ENCODE results near the gene ADAMTS8.

DNA sequence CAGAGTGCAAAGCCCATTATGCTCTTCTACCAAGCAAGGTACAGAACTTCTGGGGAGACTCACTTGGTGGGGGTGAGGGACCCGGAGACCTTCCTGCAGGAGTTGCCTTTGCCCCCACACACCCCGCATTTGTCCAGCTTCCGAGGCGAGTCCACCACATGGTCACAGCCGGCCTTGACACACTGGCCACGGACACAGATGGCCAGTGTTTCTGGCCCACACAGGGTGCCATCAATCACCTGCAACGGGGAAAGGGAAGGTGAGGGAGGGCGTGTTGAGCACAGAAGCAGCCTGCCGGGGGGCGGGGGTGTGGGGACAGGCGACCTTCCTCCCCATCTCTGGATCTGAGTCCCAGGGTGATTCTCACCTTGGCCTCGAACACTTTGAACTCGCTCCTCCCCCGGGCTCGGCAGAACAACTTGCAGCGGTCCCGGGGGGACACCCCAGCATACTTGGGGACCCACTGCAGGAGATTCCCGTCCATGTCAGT lies 20.0 kb downstream of the ADAMTS8 start:
- TF ChIP-seq, protein P1, sequence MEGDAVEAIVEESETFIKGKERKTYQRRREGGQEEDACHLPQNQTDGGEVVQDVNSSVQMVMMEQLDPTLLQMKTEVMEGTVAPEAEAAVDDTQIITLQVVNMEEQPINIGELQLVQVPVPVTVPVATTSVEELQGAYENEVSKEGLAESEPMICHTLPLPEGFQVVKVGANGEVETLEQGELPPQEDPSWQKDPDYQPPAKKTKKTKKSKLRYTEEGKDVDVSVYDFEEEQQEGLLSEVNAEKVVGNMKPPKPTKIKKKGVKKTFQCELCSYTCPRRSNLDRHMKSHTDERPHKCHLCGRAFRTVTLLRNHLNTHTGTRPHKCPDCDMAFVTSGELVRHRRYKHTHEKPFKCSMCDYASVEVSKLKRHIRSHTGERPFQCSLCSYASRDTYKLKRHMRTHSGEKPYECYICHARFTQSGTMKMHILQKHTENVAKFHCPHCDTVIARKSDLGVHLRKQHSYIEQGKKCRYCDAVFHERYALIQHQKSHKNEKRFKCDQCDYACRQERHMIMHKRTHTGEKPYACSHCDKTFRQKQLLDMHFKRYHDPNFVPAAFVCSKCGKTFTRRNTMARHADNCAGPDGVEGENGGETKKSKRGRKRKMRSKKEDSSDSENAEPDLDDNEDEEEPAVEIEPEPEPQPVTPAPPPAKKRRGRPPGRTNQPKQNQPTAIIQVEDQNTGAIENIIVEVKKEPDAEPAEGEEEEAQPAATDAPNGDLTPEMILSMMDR (IDR thresholded peaks at IDR 0.05): no peak
- no peak for TF ChIP-seq POLR2A (IDR thresholded peaks at IDR 0.05)

Measured in vagina (tissue), 2 donors.